A549 (cell line): ENCODE measurements around the gene B4GALT3.

ENCODE experiments used
- CEBPB ChIP-seq, 2 experiments: fragments of >200 bp in 1 of 2; sonication (Bioruptor Twin) in 1 of 2; formaldehyde crosslinking in 1 of 2; IDR thresholded peaks; 2 replicates each; pipeline ENCODE4 v1.6.1; 2012 to 2016
- CTCF ChIP-seq: fragments of >200 bp; sonication (Bioruptor Twin); formaldehyde crosslinking; IDR thresholded peaks from 3 replicates; pipeline ENCODE4 v1.5.1; 2016
- EP300 ChIP-seq, 2 experiments: fragments of >200 bp; sonication (Bioruptor Twin); formaldehyde crosslinking; IDR thresholded peaks; 2 replicates in 1 of 2; 3 replicates in 1 of 2; pipeline ENCODE4 v1.6.1; 2016 to 2017
- FOSL2 ChIP-seq, 2 experiments: fragments of 450-650 bp in 1 of 2; fragments of >200 bp in 1 of 2; sonication (Bioruptor Twin) in 1 of 2; formaldehyde crosslinking; IDR thresholded peaks; 2 replicates each; pipeline versions ENCODE4 v1.5.0 to v1.6.1; 2016 to 2020; ENCODE audit warnings: mild to moderate bottlenecking in 1 of 2, moderate library complexity in 1 of 2
- MAZ ChIP-seq: fragments of 150-350 bp; IDR thresholded peaks from 2 replicates; pipeline ENCODE4 v1.6.1; 2014; ENCODE audit warnings: antibody characterized with exemption, low read depth, low read length, borderline replicate concordance
- PHF8 ChIP-seq: fragments of 200-600 bp; sonication (generic); IDR thresholded peaks from 2 replicates; pipeline ENCODE4 v1.6.1; 2016; ENCODE audit warnings: low read depth, mild to moderate bottlenecking, antibody characterized with exemption, moderate library complexity, borderline replicate concordance
- RAD21 ChIP-seq, 2 experiments: fragments of >200 bp in 1 of 2; sonication (Bioruptor Twin) in 1 of 2; formaldehyde crosslinking in 1 of 2; IDR thresholded peaks in 1 of 2; conservative IDR thresholded peaks in 1 of 2; 2 replicates in 1 of 2; 3 replicates in 1 of 2; pipeline ENCODE4 v1.6.1; 2012 to 2018; ENCODE audit warnings: inconsistent platforms in 1 of 2
- RFX5 ChIP-seq: fragments of 450-650 bp; IDR thresholded peaks from 2 replicates; pipeline ENCODE4 v1.7.1; 2014; ENCODE audit warnings: antibody characterized with exemption, mild to moderate bottlenecking, moderate library complexity
- SREBF2 ChIP-seq: fragments of 450-650 bp; IDR thresholded peaks from 2 replicates; pipeline ENCODE4 v1.6.1; 2014; ENCODE audit warnings: mild to moderate bottlenecking, moderate library complexity
- TP53 ChIP-seq: fragments of 250-450 bp; sonication (Bioruptor Pico); IDR thresholded peaks from 2 replicates; pipeline ENCODE4 v1.5.0; 2021; ENCODE audit warnings: mild to moderate bottlenecking, moderate library complexity
- ZNF302 ChIP-seq: fragments of 250-450 bp; sonication (Bioruptor Pico); IDR thresholded peaks from 2 replicates; pipeline ENCODE4 v1.9.0; 2021; ENCODE audit warnings: inconsistent platforms, mild to moderate bottlenecking, moderate library complexity
- TF ChIP-seq, protein P1 (sequence below): fragments of >200 bp; sonication (Bioruptor Twin); formaldehyde crosslinking; IDR thresholded peaks from 3 replicates; pipeline ENCODE4 v1.6.1; 2016
- TF ChIP-seq, protein P2 (sequence below): fragments of 450-650 bp; IDR thresholded peaks from 2 replicates; pipeline ENCODE4 v1.6.1; 2014; ENCODE audit warnings: antibody characterized with exemption
- TF ChIP-seq, protein P3 (sequence below): fragments of 150-350 bp; IDR thresholded peaks from 2 replicates; pipeline ENCODE4 v1.6.1; 2014; ENCODE audit warnings: low read depth, mild to moderate bottlenecking, low read length

DNA sequence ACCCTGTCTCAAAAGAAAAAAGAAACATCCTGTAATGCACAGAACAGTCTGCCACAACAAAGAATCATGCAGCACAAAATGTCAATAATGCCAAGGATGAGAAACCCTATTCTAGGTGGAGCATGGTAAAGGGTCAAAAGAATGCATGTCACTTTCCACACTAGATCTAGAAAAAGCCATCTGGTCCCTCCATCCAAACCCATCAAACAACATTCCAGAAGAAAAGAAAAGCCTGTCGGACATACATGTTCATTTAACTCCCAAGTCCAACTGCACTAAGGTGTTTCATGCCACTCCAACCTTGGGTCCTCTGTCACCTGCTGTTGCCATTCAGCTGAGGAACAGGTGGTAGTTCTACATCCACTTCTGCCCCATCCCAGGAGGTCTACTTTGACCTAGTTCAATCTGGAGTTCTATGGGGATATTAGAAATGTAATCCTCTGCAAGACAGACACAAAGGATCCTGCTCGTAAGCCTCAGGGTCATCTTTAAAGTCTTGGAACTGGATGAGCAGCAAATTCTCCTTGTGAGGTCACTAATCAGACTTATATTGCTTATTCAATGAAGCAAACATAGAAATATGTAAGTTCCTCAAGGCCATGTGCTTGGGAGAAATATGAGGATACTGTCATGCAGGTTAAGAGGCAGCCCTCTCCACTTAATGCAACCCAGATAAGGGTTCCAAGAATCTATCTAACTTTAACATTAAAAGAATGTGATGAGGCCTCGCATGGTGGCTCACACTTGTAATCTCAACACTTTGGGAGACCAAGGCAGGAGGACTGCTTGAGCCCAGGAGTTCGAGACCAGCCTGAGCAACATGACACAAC is 48.5 kb downstream of the B4GALT3 start:
- TF ChIP-seq CTCF (no peak), PHF8 (no peak), FOSL2 (IDR thresholded peaks at IDR 0.05) (no peak), FOSL2 (CRISPR knock-in tag; IDR thresholded peaks at IDR 0.05) (no peak), RFX5 (no peak), ZNF302 (no peak), EP300 (IDR thresholded peaks at IDR 0.05) (no peak), SREBF2 (no peak), MAZ (no peak), CEBPB (IDR thresholded peaks at IDR 0.05) (no peak), TP53 (CRISPR knock-in tag) (no peak), RAD21 (conservative IDR thresholded peaks at IDR 0.05 in 1 of 2, IDR thresholded peaks at IDR 0.05 in 1 of 2) (no peak)
- TF ChIP-seq, protein P1, sequence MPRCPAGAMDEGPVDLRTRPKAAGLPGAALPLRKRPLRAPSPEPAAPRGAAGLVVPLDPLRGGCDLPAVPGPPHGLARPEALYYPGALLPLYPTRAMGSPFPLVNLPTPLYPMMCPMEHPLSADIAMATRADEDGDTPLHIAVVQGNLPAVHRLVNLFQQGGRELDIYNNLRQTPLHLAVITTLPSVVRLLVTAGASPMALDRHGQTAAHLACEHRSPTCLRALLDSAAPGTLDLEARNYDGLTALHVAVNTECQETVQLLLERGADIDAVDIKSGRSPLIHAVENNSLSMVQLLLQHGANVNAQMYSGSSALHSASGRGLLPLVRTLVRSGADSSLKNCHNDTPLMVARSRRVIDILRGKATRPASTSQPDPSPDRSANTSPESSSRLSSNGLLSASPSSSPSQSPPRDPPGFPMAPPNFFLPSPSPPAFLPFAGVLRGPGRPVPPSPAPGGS, result no peak
- TF ChIP-seq, protein P2, sequence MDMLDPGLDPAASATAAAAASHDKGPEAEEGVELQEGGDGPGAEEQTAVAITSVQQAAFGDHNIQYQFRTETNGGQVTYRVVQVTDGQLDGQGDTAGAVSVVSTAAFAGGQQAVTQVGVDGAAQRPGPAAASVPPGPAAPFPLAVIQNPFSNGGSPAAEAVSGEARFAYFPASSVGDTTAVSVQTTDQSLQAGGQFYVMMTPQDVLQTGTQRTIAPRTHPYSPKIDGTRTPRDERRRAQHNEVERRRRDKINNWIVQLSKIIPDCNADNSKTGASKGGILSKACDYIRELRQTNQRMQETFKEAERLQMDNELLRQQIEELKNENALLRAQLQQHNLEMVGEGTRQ, result no peak
- TF ChIP-seq, protein P3, sequence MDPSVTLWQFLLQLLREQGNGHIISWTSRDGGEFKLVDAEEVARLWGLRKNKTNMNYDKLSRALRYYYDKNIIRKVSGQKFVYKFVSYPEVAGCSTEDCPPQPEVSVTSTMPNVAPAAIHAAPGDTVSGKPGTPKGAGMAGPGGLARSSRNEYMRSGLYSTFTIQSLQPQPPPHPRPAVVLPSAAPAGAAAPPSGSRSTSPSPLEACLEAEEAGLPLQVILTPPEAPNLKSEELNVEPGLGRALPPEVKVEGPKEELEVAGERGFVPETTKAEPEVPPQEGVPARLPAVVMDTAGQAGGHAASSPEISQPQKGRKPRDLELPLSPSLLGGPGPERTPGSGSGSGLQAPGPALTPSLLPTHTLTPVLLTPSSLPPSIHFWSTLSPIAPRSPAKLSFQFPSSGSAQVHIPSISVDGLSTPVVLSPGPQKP, result no peak
